Fibroblast of gingiva (primary cell): ENCODE measurements around the gene MYO15A.

Experiments used
- DNase-seq: peaks from one replicate; pipeline ENCODE4 v3.0.0-alpha.2; 2011; ENCODE audit warnings: low read depth

The MYO15A gene

DNA sequence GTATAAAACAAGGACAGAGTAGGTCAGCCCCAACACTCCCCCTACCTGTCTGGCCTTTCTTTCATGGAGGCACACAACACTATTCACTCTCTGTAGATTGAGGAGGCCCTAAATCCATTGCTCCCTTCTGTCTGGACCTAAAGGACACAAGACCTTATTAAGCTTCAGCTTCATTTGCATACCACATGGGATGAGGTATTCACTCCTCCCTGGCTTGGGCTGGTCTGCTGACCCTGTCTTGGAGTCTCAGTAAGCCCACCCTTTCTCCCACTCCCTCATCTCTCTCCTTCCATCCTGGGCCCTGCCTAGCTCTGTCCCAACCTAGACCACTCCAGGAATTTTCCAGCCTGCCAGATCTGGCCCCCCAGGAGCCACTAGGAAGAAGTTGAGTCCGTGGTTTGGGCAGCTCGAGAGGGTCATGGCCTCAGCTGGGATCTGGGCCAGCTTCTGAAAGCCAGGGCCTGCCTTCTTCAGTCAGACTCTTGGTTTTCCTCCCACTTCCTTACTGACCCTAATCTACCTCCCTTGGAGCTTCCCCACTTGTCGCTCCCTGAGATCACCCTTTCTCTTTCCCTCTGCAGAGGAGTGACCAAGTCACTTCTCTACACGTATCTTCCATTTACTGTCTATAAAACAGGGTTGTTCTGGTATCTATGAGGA is 110.3 kb downstream of the MYO15A start:
- peak; percentile 47 for DNase-seq

GRCh38 chr17:18224053-18224386 is 115.5 kb downstream of the MYO15A start:
- no peak for DNase-seq

DNA sequence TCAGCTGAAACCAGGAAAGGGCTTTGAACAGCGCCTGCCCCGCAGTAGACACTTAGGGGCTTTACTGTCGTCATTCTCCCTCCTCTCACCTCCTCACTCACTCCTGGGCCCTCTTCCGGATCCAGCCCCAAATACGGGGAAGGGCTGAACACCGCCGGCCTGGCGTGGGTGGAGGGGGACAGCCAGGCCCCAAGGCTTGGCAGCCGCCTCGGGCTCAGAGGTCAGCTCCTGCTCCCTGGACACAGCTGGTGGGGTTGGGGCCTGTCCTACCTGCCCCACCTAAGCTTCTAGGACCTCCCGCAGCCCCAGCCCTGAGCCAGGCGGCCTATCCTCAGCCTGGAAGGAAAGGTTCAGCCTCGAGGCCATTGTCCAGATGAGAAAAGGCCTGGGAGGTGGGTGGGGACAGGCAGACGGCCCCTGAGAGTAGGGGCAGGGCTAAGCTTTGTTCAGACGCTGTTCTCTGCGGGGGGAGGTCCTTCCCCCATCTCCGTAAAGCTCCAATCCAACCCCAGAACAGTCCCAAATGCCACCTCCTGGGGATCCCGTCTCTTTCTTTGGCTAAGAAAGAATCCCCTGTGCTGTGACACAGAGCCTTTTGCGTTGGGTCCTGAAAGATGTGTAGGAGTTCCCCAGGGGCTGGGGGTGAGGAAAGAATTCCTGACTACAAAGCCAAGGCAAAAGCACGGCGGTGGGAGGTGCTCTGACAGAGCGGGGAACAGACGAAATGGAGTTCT is 116.0 kb downstream of the MYO15A start:
- DNase-seq = no peak

DNA sequence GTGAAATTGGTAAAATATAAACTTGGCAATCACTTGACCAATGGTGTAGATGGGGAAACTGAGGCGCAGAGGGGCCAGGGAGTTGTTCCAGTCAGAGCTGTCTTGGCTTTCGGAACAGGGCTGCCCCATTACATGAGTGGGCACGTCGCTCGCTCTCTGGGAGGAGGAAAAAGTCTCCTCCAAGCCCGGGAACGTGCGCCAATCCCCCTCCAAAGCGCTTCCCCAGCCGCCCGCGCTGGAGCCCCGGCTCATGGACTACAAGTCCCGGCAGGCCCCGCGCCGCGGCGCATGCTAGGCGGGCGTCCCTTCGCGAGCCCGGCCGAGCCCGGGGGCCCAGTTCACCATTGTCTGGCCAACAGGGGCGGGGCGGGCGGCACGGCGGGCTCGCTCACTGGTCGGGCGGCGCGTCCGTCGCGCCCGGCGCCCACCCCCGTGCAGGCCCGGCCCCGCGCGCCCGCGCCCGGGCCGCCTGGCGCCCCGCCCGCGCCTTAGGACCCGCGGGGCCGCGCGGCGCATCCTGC is 116.6 kb downstream of the MYO15A start, which contains the start of gene LLGL1:
LLGL1 (plus strand) TSS at position 515 of the 521 bp plus-strand sequence. CDS start 48 bp downstream, outside the sequence.
- peak; percentile 94 for DNase-seq

GRCh38 chr17:18225642-18226283 is 117.2 kb downstream of the MYO15A start:
- DNase-seq = no peak

DNA sequence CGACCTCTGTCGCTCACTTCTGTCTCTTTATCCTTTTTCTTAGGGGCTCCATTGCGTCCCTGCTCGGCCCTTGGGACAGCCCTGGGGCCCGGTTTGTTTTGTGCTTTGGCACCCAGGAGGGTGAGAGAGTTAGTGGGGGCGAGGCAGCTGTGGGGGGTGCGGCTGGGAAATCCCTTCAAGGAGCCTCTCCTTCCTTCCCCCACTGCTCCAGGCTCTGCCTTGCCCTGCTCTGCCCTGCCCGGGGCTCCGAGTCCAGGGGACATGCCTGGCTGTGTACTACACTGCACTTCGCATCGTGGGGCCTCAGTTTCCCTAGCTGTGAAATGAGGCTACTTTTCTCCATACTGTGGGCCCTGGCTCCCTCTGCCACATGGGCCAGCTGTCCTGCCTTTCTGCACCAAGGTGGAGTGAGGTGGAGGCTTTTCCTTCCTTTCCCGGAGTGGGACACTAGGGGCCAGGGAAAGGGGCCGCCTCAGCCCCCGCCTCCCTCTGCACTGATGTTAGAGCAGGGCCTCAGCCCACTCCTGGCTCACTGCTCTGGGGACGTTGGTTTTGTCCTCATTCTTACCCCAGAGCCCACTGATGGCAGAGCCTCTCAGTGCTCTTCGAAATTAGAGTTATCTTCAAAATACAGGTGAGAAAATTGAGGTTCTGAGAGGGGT is 117.9 kb downstream of the MYO15A start:
- DNase-seq = no peak

DNA sequence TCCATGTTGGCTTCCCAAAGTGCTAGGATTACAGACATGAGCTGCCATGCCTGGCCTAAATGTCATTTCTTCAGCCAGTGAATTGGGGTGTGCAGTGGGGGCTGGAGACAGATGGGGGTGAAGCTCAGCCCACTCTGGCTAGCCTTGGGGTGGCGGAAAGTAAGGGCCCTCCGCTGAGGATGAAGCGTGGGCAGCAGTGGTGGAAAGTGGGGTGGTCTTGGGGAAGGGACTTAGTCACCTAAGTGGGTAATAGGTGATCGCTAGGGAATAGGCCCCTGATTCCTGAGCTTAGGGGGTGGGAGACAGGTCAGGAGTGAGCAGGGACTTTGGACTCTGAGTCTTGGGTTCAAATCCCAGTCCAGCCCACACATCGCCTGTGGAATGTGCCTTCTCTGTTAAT is 119.1 kb downstream of the MYO15A start:
- no peak for DNase-seq

DNA sequence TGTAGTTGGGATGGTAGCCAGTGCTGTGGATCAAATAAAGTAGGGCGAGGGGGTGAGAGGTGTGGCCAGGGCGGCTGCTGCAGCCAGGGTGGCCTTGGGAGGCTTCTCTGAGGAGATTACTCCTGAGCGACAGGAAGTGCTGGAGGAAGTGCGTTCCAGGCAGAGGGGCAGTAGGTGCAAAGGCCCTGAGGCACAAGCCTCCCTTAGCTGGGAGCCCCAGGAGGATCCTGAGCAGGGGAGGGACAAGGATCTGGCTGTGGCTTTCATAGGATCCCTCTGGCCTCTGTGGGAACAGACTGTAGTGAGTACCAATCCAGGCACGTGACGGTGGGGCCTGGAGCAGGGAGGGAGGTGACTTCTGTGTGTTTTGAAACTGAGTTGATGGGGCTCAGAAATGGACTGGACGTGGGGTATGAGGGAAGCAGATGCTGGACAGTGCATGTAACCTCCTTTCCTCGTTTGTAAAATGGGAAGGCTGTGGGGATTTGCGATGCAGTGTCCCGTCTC is 119.7 kb downstream of the MYO15A start:
- no peak for DNase-seq

- DNase-seq = no peak
These were observed 120.7 kb downstream of the MYO15A start for GRCh38 chr17:18229254-18229653.
